Vagina (tissue), 2 donors: ENCODE data around the gene TMIE.

Source experiments
- CTCF ChIP-seq, 3 experiments: fragments of 450-650 bp in 2 of 3; fragments of 200-600 bp in 1 of 3; sonication (generic) in 1 of 3; IDR thresholded peaks; one replicate each; pipeline ENCODE4 v1.5.1; 2017 to 2019; ENCODE audit warnings: antibody characterized with exemption in 3 of 3, mild to moderate bottlenecking in 2 of 3, moderate library complexity in 2 of 3
- POLR2A ChIP-seq, 2 donors: fragments of 450-650 bp; IDR thresholded peaks; one replicate each; pipeline ENCODE4 v1.6.1; 2017; ENCODE audit warnings: antibody characterized with exemption in 2 of 2, mild to moderate bottlenecking in 2 of 2, moderate library complexity in 2 of 2

- TF ChIP-seq CTCF (IDR thresholded peaks at IDR 0.05) (no peak), POLR2A (IDR thresholded peaks at IDR 0.05) (no peak)
These were observed 35.0 kb downstream of the TMIE start for GRCh38 chr3:46736006-46736872.
